Esophagus muscularis mucosa (tissue), 3 donors: ENCODE data around the gene NBEA.

Experiments
- CTCF ChIP-seq, 3 experiments: fragments of 200-600 bp in 2 of 3; fragments of 450-650 bp in 1 of 3; sonication (generic) in 2 of 3; IDR thresholded peaks; one replicate each; pipeline ENCODE4 v1.5.1; 2017 to 2019; ENCODE audit warnings: antibody characterized with exemption in 3 of 3, mild to moderate bottlenecking in 2 of 3, moderate library complexity in 1 of 3
- POLR2A ChIP-seq: fragments of 450-650 bp; IDR thresholded peaks from one replicate; pipeline ENCODE4 v1.6.1; 2017; ENCODE audit warnings: antibody characterized with exemption, moderate library complexity, mild to moderate bottlenecking, low read depth
- POLR2AphosphoS5 ChIP-seq, 2 donors: sonication (generic); formaldehyde crosslinking; IDR thresholded peaks; one replicate each; pipeline ENCODE4 v1.6.1; 2017; ENCODE audit warnings: antibody characterized with exemption in 2 of 2

DNA sequence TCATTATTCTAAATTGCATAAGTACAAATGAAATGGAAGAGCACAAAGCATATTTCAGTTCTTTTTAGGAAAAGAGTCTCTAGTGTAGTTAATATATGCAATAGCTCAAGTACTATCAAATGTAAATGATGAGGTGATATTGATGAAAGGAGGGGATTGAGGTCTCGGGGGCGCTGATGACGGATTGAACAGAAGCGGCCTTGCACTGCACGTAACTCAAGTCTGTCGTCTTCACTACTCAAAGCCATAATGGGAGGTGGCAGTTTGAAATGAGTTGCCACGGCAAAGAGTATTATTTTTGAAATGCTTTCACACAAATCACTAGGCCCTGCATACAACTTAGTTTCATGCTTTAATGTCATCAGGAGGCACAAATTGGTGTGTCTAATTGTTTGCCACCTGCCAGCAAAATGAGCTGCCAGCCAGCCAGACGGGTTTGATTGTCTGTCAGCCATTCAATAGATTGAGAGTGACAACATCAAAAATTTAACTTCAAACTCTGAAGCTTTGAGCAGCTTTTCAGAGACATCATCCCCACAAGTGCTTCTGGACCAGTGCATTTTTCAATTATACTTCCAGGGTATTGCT lies 256.6 kb downstream of the NBEA start:
- TF ChIP-seq POLR2A (no peak), CTCF (IDR thresholded peaks at IDR 0.05) (no peak), POLR2AphosphoS5 (IDR thresholded peaks at IDR 0.05) (no peak)
